NK-92 (cell line): Measurements from ENCODE around the gene FGG.
"Not testable (repeated sequence)": the region's sequence is repeated elsewhere in the genome, so short reads cannot be mapped to it uniquely, and the experiment has no call there.

Source experiments
- DNase-seq: peaks from one replicate; lab custom pipeline; 2025; ENCODE audit not compliant: unreplicated experiment; lab: John Stamatoyannopoulos, UW

Gene FGG

DNA sequence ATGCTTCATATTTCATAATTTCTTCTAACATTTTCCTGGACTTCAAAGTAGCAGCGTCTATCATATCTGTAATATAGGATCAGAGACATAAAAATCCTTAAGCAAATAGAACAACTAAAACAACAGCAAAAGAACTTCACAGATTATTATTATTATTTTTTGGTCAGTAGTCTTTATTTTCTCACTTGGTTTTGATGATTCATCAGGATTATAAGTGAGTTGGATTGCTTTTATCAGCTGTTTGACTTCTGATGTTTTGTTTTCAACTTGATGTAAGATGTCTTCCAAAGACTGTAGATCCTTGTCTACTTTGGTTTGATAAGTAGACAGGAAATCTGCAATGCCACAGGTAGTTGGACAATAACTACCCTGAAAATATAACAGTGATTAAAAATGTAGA, 623 bp downstream of the FGG start:
- DNase-seq: no peak

DNA sequence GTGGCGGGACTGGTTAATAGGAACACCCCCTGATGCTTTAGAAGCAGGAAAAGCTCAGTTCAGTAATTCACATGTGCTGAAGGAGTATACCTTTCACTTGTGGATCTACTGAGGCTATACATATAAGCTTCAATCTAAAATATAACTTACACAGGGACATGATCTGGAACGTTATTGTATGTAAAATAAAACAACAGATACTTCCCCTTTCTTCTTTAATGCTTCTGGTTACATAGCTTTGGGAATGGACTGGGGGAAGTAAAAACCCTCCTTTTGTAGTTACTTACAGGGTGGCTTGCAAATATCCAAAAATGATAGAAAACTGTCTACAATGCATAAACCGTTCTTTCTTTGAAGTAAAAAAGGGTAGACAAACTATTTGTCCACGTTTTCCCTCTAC, 1.9 kb downstream of the FGG start:
- DNase-seq: no peak

DNA sequence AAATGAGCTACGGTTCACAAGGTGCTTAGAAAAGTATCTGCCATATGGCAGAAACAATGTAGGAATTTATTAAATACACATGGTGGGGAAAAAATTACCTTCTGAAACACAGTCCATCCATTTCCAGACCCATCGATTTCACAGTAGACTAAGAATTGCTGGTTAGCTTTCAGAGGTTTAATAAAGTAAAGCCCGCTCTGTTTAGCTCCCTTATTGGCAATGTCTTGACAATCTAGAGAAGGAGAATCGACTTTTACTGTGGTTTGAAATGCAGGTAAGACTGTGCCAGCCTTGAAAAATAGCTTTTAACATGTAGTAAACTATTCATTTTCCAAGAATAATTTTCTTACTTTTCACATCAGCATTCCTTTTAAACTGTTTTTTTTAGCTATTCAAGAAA, 2.9 kb downstream of the FGG start:
- DNase-seq: no peak

DNA sequence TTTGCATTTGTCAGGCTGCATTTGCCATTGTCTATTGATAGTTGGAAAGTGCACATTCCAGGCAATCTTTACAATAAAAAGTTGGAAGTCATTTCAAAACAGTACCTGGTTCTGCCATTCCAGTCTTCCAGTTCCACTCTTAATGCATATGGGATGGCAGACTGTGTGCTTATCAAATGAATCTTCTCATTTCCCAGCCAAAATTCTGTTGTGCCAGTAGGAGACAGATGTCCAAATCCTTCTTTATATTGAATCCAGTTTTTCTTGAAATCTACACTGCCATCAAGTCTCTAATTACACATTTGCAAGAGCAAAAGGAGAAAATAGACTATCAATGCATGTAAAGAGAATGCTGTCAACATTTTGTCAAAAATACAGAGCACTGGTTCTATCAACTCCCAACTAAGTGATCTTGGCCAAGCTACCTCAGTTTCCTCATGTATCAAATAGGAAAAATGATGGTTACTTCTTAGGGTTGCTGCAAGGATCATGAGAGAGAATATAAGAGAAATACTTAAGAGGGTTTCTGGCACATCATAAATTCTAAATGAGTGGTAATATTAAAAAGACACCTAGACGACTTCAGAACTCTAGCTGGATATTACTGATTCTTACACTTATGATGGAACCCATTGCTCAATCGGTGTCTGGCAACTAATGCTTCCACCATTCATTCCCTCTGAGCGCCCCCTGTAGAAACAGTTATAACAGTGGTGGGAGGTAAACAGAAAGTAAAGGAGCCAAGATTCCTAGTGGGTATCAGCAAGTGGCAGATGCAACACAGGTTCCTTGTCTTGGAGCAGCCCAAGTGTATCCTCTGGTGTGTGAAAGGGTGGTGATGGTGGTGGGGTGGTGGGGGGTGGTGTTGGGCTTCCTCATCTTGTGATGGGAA, 3.8 kb downstream of the FGG start:
- no peak for DNase-seq

DNA sequence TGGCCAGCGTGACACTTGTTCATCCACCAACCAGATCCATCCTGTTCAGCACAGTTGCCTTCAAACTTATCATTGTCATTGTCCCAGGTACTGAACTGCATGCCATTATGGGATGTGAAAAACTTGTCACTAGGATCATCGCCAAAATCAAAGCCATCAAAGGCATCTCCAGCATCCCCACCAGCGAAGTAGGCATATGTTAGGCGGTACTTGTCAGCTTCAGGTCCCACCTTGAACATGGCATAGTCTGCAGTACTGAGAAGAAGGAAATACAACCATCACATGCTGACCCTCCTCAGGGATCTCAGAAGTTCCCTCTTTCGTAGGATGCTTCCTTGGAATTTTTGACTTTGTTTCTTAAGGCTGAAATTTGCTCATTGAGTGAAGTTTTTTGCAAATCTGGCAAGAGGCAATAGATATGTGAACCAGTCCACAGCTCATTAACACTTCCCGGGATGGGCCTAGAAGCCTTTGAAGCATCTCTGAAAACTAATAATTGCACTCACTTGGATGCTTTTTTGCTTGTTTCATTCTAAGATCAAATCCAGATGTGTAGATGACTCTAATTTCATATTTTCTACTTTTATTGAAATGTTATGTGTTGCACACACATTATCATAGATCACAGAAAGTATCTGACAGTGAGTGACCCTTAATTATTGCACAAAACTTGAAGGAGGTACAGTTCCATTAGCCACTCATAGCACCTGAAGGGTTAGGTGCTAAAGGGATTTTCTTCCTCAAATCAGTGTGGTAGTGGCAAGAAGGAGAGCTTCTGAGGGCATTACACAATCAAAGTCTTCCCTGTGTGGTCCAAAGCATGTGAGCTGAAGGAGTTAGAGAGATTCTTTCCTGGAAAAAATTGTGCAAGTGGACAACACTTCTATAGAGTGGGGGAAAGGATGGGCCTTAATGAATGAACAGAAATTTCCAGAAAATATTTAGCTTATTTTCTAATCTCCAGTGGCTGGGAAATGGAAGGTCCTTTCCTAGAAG, 5.4 kb downstream of the FGG start:
- DNase-seq: no peak

DNA sequence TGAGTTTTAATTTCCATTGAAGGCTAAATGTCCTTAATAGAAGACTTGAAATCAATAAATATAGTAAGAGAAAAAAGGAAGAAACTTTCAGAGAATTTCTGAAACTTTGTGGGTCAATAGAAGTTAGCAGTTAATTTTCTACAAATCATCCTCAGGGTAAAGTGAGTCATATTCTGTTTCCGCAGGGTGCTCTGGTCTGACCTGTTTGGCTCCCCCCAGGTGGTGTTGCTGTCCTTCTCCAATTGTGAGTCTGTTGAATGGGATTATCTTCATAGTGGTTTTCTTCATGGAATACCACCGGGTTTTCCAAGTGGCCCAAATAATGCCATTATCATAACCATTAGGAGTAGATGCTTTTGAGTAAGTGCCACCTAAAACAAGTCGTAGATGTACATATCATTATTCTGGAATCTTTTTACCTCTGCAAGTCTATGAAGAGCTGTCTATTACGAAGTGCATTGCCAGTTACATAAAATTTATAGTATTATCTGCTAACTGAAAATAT, 7.7 kb downstream of the FGG start:
- DNase-seq: no peak

DNA sequence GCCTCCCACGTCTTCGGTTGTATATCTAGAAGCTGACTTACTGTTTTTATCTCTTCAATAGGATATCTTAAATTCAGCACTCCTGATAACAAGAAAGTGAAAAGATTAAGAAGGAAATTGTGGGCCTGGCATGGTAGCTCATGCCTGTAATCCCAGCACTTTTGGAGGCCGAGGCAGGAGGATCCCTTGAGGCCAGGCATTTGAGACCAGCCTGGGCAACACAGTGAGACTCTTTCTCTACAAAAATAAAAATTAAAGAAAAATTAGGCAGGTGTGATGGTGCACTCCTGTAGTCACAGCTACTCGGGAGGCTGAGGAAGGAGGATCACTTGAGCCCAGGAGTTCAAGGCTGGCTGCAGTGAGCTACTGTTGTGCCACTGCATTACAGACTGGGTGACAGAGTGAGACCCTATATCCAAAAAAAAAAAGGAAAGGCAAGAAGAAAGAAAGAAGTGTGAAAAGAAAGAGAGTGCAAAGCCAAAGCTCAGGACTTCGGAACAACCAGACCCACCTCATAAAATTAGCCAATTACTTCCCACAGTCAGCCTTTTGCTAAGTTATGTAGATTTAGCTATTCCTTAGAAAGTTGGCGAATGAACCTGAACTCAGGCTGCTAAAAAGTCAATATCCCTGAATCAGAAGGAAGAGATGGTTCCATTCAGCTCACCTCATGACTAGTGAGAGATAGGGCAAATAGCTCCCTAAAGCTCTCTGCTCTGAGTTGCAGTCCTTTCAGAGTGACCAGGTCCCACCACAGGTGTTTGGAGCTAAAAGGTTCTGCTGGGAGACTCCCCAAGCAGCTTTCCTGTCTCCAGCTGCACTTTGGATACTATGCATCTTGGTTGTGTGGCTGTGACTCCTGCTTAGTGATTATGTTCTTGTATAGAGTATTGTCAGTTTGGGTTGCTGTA, 9.2 kb downstream of the FGG start:
- DNase-seq: no peak

DNA sequence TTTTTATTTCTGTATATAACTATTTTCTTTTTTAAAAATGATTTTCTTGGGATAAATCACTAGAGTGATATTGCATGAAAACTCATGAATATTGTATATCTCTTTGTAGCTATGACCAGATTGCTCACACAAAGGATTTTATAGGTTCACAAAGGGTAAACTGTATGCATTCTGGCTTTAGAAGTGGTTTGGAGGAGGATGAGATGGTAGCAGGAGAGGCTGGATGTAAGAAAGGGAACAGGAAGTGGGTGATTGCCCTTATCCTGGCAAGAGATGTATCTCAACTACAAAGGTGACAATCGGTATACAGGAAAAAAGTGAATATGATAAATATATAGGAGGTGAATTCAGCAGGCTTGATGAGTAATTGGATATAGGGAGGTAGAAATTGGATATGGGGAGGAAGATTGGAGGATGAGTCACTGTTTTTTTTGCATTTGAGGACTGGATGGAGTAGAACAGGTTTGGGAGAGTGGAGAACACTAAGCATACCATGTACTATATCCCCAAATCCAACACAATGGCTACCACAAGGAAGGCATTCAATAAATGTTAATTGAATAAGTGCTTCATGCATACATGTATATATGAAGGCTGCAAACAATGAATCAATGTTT, 9.9 kb downstream of the FGG start:
- no peak for DNase-seq

DNA sequence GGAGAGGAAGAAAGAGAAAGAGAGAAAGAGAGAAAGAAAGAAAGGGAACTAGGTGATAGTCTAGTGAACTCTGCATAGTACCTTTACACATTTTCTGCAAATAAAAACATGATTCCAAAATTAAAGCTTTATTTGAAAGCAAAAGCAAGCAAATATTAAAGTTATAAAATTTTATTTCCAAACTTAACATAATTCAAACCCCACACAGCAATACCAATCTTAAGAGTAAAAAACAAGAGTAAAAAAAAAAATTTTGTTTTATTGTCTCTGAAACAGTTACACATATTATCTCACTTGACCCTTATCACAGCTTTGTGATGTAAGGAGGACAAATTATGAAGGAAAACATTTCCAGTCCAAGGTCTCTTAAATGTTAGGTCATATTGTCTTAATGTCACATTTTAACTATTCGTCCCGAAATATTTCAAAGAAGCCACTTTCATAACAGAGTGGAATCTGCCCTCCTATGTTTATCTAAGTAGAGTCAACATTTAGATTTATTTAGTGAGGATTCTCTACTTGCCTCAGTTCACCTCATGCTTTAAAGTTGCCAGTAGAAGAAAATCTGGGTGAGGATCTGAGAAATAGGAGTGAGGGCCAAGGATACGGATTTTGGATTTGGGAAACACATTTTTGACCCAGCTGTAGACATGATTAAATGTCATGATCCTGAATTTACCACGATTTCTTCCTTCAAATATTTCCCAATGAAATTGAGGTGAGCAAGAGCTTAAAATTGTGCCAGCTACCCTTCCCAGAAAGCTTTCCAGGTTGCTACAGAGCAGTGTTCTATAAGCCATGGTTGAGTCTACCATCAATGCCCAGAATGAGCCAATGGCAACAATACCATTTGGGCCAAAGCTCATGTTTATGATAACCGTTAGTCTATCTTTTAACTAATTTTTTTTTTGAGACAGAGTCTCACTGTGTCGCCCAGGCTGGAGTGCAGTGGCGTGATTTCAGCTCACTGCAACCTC, 14.4 kb downstream of the FGG start:
- no peak for DNase-seq

DNA sequence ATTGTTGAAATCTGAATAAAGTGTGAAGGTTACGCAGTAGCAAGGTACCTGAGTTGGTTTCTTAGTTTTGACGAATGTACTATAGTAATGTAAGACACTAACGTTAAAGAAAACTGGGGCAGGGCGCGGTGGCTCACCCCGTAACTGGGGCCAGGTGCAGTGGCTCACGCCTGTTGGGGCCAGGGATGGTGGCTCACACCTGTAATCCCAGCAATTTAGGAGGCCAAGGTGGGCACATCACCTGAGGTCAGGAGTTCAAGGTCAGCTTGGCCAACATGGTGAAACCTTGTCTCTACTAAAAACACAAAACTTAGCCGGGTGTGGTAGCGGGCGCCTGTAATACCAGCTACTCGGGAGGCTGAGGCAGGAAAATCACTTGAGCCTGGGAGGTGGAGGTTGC, 15.2 kb downstream of the FGG start:
- DNase-seq: not testable (repeated sequence)

DNA sequence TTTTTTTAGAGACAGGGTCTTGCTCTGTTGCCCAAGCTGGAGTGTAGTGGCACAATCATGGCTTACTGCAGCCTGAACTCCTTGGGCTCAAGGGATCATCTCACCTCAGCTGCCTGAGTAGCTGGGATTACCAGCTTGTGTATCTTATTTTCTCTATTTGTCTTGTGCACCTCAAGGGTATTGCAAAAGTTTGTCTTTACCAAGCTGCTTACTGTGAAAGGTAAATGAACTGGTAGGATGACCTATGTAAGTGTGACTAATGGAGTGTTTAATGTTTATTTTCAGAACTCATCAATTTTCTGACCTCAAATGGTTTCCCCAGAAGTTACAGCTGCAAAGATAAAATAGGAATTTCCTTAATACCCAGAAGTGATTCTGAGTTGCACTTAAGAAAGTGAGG, 16.6 kb downstream of the FGG start:
- DNase-seq: no peak

DNA sequence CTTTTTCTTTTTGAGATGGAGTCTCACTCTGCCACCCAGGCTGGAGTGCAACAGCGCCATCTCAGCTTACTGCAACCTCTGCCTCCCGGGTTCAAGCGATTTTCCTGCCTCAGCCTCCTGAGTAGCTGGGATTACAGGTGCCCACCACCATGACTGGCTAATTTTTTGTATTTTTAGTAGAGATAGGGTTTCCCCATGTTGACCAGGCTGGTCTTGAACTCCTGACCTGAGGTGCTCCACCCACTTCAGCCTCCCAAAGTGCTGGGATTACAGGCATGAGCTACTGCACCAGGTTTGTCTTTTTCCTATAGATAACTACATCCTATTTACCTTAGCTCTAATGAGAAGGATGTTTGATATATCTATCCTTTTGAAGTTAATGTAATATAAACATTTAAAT, 18.1 kb downstream of the FGG start:
- not testable (repeated sequence) for DNase-seq

DNA sequence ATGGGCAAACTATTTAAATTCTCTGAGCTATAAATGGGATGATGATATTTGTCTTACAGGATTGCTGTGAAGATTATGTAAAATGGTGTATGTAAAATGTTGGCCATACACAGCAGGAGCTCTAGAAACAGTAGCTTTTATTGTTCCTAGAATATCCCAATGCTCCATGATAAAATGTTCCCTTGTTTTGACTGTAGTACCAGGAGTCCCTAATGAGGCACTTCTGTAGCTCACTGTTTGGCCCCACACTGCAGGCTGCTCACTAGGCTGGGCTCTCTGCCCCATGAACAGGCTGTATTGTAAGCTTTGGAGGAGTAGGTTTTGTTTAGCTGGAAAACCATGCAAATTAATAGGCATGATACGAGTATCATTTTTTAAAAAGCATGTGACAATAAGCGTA, 18.6 kb downstream of the FGG start:
- DNase-seq: no peak

DNA sequence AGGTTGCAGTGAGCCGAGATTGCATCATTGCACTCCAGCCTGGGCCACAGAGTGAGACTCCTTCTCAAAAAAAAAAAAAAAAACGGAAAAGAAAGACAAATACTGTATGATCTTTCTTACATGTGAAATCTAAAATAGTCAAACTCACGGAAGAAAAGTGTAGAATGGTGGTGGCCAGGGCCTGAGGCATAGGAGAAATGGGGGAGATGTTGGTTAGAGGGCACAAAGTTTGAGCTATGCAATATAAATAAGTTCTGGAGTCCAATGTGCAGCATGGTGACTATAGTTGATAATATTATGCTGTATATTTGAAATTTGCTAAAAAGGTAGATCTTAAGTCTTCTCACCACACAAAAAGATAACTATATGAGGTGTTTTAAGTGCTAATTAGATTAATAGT, 20.6 kb downstream of the FGG start:
- no peak for DNase-seq

DNA sequence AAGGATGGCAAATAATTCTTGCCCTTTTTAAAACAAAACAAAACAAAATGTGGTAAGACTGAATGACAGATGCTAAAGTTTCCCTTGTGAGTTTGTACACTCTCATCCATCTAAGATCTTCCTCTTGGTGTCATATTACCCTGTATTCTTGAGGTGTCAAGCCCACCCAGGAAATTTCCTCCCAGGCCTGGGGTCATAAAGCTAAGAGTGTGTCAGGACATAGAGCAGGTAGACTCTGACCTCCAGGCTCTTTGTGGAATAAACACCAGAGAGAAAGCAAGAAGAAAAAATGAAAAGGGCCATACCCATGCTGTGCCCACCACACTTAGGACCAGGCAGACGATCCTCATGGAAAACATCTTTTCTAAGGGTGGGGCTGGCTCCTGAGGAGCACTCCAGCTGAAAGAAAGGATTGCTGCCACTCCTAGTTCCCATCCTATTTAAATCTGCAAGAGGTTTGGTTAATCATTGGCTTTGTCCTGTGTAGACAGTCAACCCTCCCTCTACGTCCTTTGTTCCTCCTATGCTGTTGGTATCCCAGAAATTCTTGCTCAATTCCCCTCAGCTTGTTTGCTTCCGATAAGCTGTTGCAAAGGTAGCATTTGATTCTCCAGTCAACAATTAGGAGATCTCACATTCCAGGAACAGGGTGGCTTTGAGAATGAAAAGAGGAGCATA, 22.0 kb downstream of the FGG start, which contains the start of gene FGA:
TSS of gene FGA (minus strand) at position 414 of the 678 bp plus-strand sequence. CDS start at position 359, 55 bp downstream.
- no peak for DNase-seq

DNA sequence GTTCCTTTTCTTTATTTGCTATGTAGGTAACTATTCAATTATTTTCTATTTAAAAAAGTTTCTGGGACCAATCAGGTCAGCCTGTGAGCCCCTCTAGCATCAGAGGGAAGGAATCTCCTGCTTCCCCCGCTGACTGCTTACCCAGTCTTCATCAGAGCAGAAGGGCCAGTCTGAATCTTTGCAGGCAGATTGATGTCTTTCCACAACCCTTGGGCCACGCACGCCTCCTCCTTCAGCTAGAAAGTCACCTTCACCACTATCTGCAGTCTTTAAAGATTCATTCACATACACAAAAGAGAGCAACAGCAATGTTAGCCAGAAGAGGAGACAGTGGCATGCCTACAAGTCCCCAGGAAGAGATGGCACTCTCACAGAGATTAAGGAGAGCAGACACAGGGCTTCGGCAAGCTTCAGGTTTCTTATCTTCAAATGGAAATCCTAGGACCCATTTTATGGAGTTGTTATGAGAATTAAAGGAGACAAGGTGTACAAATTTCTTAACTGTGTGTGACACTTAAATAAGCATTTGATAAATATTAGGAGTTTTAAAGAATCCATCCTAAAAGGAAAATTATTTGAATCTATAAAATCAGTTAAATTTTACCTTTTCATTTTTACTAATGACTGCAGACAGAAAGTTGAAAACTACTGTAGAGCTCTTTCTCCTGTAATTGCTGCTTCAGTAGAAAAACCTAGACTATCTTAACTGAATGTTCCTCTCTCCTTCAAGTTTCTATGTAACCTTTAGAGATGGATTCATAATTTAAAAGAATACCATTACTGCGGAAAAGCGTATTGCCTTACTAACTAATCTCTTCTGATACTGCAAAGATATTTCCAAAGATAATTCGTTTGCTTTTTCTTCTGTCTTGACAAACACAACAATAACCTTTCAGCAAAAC, 22.9 kb downstream of the FGG start:
- DNase-seq: no peak

DNA sequence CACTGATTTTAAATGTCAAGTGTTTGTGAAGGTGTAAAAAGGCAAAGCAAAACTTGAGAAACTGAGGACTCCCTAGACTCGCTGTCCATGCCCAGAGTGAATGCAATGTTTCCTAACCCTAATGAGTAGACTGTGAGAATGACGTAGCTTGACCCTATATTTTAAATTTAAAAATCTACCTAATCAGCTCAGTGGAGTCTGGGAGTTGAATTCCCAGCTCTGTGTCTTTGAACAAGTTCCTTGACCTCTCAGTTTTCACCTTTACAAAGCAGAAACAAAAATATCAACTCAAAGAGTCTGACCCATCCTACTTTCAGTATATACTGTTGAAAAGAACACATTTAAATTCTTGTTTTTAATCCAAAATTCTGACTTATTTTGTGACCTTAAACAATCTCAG, 24.3 kb downstream of the FGG start:
- no peak for DNase-seq
